CD4-positive, alpha-beta memory T cell (primary cell): Measurements from ENCODE around the gene MTHFSD. TPM values are rescaled to one million over a fixed set of nuclear protein-coding genes. Genes with fewer than 3 reads are reported as not detected.
A peak's percentile ranks its signal among the peaks of the same experiment; 100 is the strongest.

Experiments used
- CTCF ChIA-PET: fragments of 350-600 bp; sonication (Branson Sonifier 250); formaldehyde crosslinking; loops from one replicate; lab custom pipeline; 2021; ENCODE audit warnings: inconsistent platforms; ENCODE audit not compliant: partially characterized antibody; lab: Charles Lee
- POLR2A ChIA-PET: fragments of 350-600 bp; sonication (Branson Sonifier 250); formaldehyde crosslinking; loops from one replicate; lab custom pipeline; 2021; ENCODE audit not compliant: partially characterized antibody; lab: Charles Lee
- DNase-seq, 5 donors: peaks; one replicate each; pipeline versions ENCODE4 v3.0.0 to v3.0.0-alpha.2; 2020 to 2022; ENCODE audit warnings: mixed read lengths in 1 of 5
- H3K27ac ChIP-seq: one replicate; pipeline ENCODE4 v1.7.0; 2013; ENCODE audit warnings: low read depth, low read length
- H3K27me3 ChIP-seq: 2 replicates; pipeline ENCODE4 v1.7.0; 2013; ENCODE audit warnings: mild to moderate bottlenecking, low read length, moderate library complexity; ENCODE audit not compliant: insufficient read depth
- H3K36me3 ChIP-seq: 2 replicates; pipeline ENCODE4 v1.7.0; 2013; ENCODE audit warnings: mild to moderate bottlenecking, low read length, moderate library complexity; ENCODE audit not compliant: insufficient read depth
- H3K4me1 ChIP-seq: 2 replicates; pipeline ENCODE4 v1.7.0; 2013; ENCODE audit warnings: mild to moderate bottlenecking, low read length, moderate library complexity; ENCODE audit not compliant: insufficient read depth
- H3K4me3 ChIP-seq, 2 donors: one replicate each; pipeline ENCODE4 v1.7.0; 2013; ENCODE audit warnings: low read length in 2 of 2, mild to moderate bottlenecking in 1 of 2
- H3K9me3 ChIP-seq, 2 donors: one replicate each; pipeline ENCODE4 v1.7.0; 2013; ENCODE audit warnings: low read length in 2 of 2, control low read depth in 1 of 2; ENCODE audit not compliant: control insufficient read depth in 1 of 2
- H3K27ac Mint-ChIP-seq, 7 donors: one replicate each; pipeline ENCODE4 v1.8.0; 2020 to 2021; ENCODE audit warnings: mixed read lengths in 7 of 7, mild to moderate bottlenecking in 6 of 7, inconsistent platforms in 3 of 7, moderate library complexity in 3 of 7
- H3K27me3 Mint-ChIP-seq, 2 donors: one replicate each; pipeline ENCODE4 v1.8.0; 2020 to 2021; ENCODE audit warnings: mixed read lengths in 2 of 2
- H3K36me3 Mint-ChIP-seq, 2 donors: one replicate each; pipeline ENCODE4 v1.8.0; 2020 to 2021; ENCODE audit warnings: mixed read lengths in 2 of 2, inconsistent platforms in 1 of 2, mild to moderate bottlenecking in 1 of 2
- H3K4me1 Mint-ChIP-seq, 4 donors: one replicate each; pipeline ENCODE4 v1.8.0; 2020 to 2021; ENCODE audit warnings: mixed read lengths in 4 of 4, mild to moderate bottlenecking in 1 of 4
- H3K4me3 Mint-ChIP-seq, 8 donors: one replicate each; pipeline ENCODE4 v1.8.0; 2020 to 2021; ENCODE audit warnings: mixed read lengths in 8 of 8, mild to moderate bottlenecking in 7 of 8, moderate library complexity in 6 of 8, inconsistent platforms in 3 of 8
- H3K9me3 Mint-ChIP-seq, 8 donors: one replicate each; pipeline ENCODE4 v1.8.0; 2020 to 2021; ENCODE audit warnings: mixed read lengths in 8 of 8, mild to moderate bottlenecking in 5 of 8, inconsistent platforms in 3 of 8, moderate library complexity in 1 of 8
- intact Hi-C: fragments of 100-400 bp; cut with micrococcal nuclease; formaldehyde crosslinking; loops from one replicate; pipeline ENCODE4 v1.15.1; 2023
- polyA plus RNA-seq, 2 donors: library from polyadenylated mRNA; unstranded; fragments of 300-500 nt; fragmentation: Illumina TruSeq; gene quantifications; one replicate each; pipeline ENCODE4 v1.2.3, GENCODE V29; 2021
- total RNA-seq, 2 experiments: library from RNA; stranded (reverse); gene quantifications; one replicate each; pipeline ENCODE4 v1.2.3, GENCODE V29; 2021

The MTHFSD gene
- total and polyA plus RNA-seq, 4 experiments from 2014 or later = 12.5 to 41.6 (median 29.9) TPM

DNA sequence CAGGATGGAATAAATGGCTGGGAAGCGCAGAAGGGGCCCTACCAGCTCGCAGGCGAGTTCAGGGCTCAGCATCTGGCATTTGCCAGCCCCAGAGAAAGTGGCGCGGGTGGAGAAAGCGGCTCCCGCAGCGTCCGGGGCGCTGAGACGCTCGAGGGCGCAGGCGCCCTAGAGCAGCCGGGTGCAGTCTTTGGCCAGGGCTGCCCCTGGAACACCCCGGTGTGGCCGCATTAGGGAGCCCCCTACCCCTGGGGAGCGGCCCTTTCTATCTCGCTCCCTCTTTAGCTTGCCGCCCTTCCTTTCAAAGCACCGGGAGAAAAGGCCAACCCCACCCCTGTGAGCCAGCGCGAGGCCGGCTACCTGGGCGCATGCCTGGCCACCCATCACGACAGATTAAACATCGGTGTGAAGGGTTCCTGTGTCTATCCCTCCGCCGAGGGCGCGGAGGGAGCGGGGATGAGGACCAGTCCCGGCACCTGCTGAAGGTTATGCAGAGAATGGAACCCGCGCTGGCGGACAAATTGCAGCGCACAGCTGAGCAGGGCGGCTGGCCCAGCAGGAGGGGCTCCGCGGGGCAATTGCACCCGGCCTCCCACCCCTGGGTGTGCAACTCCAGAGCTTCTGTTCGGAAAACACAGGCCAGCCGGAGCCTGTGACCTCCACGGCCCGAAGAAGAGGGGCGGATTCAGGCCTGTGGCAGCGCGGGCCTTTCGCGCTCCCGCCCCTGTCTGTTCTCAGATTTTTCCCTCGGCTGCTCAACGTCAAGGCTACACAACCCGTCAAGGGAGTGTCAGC, 60.3 kb downstream of the MTHFSD start:
- Histone ChIP-seq H3K36me3 (no peaks in the 10 kb centered on the region), H3K27me3 (peaks cover 25% of the 10 kb centered on the region), H3K4me1 (no peaks in the 10 kb centered on the region), H3K4me3 (no peak overlapping the region), H3K27ac (no peak overlapping the region), H3K9me3 (no peaks in the 10 kb centered on the region)
- DNase-seq = peak in 1 of 5 donors; percentile 8
- ChIA-PET POLR2A (no interaction called here), CTCF (no interaction called here)
- H3K27ac Mint-ChIP-seq = no peak overlapping the region
- no peak overlapping the region for H3K4me3 Mint-ChIP-seq
- H3K9me3 Mint-ChIP-seq = peaks cover 0 to 5% (median 0%) of the 10 kb centered on the region in 8 donors
- peaks cover 0 to 5% (median 2%) of the 10 kb centered on the region in 4 donors for H3K4me1 Mint-ChIP-seq
- peaks cover 60 to 62% of the 10 kb centered on the region in 2 donors for H3K27me3 Mint-ChIP-seq
- intact Hi-C loops = no loop called here
- no peaks in the 10 kb centered on the region for H3K36me3 Mint-ChIP-seq

DNA sequence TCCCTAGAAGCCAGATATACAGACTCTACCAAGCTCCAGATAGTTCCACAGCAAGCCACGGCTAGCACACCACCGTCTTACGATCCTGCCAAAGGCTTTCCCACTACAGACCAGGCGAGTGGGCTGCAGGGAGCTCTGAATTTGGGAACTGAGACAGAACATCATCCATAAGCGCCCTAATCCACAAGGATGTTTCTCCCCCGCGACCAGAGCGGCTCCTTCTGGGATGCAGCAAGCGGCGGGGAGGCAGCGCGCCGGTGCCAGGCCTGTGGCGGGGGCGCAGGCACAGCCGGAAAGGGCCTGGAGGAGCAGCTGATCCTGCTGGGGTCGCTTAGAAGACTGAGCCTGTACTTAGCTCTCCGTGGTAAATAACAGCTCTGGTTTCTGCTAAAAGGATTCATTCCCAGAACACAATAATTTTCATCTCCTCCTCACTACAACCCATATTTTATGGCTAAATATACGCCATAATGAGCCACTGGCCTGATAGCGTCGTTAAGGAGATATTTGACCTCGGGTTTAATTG, 60.9 kb downstream of the MTHFSD start:
- intact Hi-C loops = no loop called here

GRCh38 chr16:86492961-86493629, 61.9 kb downstream of the MTHFSD start:
- H3K4me1 ChIP-seq = no peaks in the 10 kb centered on the region
- peaks cover 22% of the 10 kb centered on the region for H3K27me3 ChIP-seq
- intact Hi-C loops = no loop called here
- Mint-ChIP-seq H3K36me3 (no peaks in the 10 kb centered on the region), H3K27ac (no peak overlapping the region), H3K4me3 (no peak overlapping the region), H3K9me3 (peaks cover 0 to 5% (median 0%) of the 10 kb centered on the region in 8 donors), H3K27me3 (peaks cover 56 to 59% of the 10 kb centered on the region in 2 donors), H3K4me1 (peaks cover 0 to 5% (median 2%) of the 10 kb centered on the region in 4 donors)
- no peaks in the 10 kb centered on the region for H3K36me3 ChIP-seq
- no peak overlapping the region for H3K27ac ChIP-seq
- ChIA-PET CTCF (no interaction called here), POLR2A (no interaction called here)
- no peak overlapping the region for H3K4me3 ChIP-seq
- H3K9me3 ChIP-seq = no peaks in the 10 kb centered on the region
- DNase-seq = peak in 1 of 5 donors; percentile 7

More for the DNA sequence above, 60.9 kb downstream of the MTHFSD start:
- H3K27ac ChIP-seq = no peak overlapping the region
- Mint-ChIP-seq H3K9me3 (peaks cover 0 to 5% (median 0%) of the 10 kb centered on the region in 8 donors), H3K27ac (no peak overlapping the region), H3K27me3 (peaks cover 58 to 62% of the 10 kb centered on the region in 2 donors), H3K4me3 (no peak overlapping the region), H3K4me1 (peaks cover 0 to 5% (median 2%) of the 10 kb centered on the region in 4 donors), H3K36me3 (no peaks in the 10 kb centered on the region)
- DNase-seq = no peak
- ChIA-PET CTCF (no interaction called here), POLR2A (no interaction called here)
- no peak overlapping the region for H3K4me3 ChIP-seq
- H3K9me3 ChIP-seq = no peaks in the 10 kb centered on the region
- H3K27me3 ChIP-seq = peaks cover 22% of the 10 kb centered on the region
- no peaks in the 10 kb centered on the region for H3K4me1 ChIP-seq
- no peaks in the 10 kb centered on the region for H3K36me3 ChIP-seq

GRCh38 chr16:86492267-86492960, 62.6 kb downstream of the MTHFSD start:
- no peaks in the 10 kb centered on the region for H3K36me3 Mint-ChIP-seq
- H3K9me3 Mint-ChIP-seq = peaks cover 0 to 5% (median 0%) of the 10 kb centered on the region in 8 donors
- Histone ChIP-seq H3K9me3 (no peaks in the 10 kb centered on the region), H3K4me3 (no peak overlapping the region), H3K36me3 (no peaks in the 10 kb centered on the region), H3K27me3 (peaks cover 22% of the 10 kb centered on the region), H3K4me1 (no peaks in the 10 kb centered on the region), H3K27ac (no peak overlapping the region)
- DNase-seq = no peak
- peaks cover 0 to 5% (median 2%) of the 10 kb centered on the region in 4 donors for H3K4me1 Mint-ChIP-seq
- ChIA-PET POLR2A (no interaction called here), CTCF (no interaction called here)
- no peak overlapping the region for H3K4me3 Mint-ChIP-seq
- H3K27me3 Mint-ChIP-seq = peaks cover 56 to 58% of the 10 kb centered on the region in 2 donors
- H3K27ac Mint-ChIP-seq = no peak overlapping the region
- intact Hi-C loops = no loop called here

GRCh38 chr16:86491640-86492023, 63.4 kb downstream of the MTHFSD start:
- Mint-ChIP-seq H3K4me3 (no peak overlapping the region), H3K27ac (no peak overlapping the region), H3K36me3 (no peaks in the 10 kb centered on the region), H3K27me3 (peaks cover 54% of the 10 kb centered on the region in 2 donors), H3K9me3 (peaks cover 0 to 5% (median 0%) of the 10 kb centered on the region in 8 donors), H3K4me1 (peaks cover 0 to 5% (median 2%) of the 10 kb centered on the region in 4 donors)
- no peak overlapping the region for H3K4me3 ChIP-seq
- no peak overlapping the region for H3K27ac ChIP-seq
- H3K9me3 ChIP-seq = no peaks in the 10 kb centered on the region
- H3K36me3 ChIP-seq = no peaks in the 10 kb centered on the region
- H3K27me3 ChIP-seq = peaks cover 22% of the 10 kb centered on the region
- CTCF ChIA-PET = no interaction called here
- POLR2A ChIA-PET = no interaction called here
- intact Hi-C loops = no loop called here
- no peaks in the 10 kb centered on the region for H3K4me1 ChIP-seq
- DNase-seq = no peak

GRCh38 chr16:86490859-86491639, 64.0 kb downstream of the MTHFSD start:
- Histone ChIP-seq H3K4me1 (no peaks in the 10 kb centered on the region), H3K9me3 (no peaks in the 10 kb centered on the region), H3K27me3 (peaks cover 19% of the 10 kb centered on the region), H3K4me3 (no peak overlapping the region), H3K27ac (no peak overlapping the region), H3K36me3 (no peaks in the 10 kb centered on the region)
- H3K27me3 Mint-ChIP-seq = peaks cover 50 to 56% of the 10 kb centered on the region in 2 donors
- no peak for DNase-seq
- POLR2A ChIA-PET = no interaction called here
- no peak overlapping the region for H3K4me3 Mint-ChIP-seq
- intact Hi-C loops = no loop called here
- H3K9me3 Mint-ChIP-seq = peaks cover 0 to 5% (median 0%) of the 10 kb centered on the region in 8 donors
- peaks cover 0 to 5% (median 2%) of the 10 kb centered on the region in 4 donors for H3K4me1 Mint-ChIP-seq
- no peaks in the 10 kb centered on the region for H3K36me3 Mint-ChIP-seq
- CTCF ChIA-PET = no interaction called here
- no peak overlapping the region for H3K27ac Mint-ChIP-seq
